ENCODE measurements around the gene ELOVL2. TPM values are rescaled to one million over a fixed set of nuclear protein-coding genes. Genes with fewer than 3 reads are reported as not detected.

ELOVL2 gene
- total and polyA plus RNA-seq, 7 donors, result 0.34 to 0.93 (median 0.57) TPM

- H3K4me1 ChIP-seq, result no peaks in the 10 kb centered on the region
- no peak for ATAC-seq
- TF ChIP-seq, protein P1, sequence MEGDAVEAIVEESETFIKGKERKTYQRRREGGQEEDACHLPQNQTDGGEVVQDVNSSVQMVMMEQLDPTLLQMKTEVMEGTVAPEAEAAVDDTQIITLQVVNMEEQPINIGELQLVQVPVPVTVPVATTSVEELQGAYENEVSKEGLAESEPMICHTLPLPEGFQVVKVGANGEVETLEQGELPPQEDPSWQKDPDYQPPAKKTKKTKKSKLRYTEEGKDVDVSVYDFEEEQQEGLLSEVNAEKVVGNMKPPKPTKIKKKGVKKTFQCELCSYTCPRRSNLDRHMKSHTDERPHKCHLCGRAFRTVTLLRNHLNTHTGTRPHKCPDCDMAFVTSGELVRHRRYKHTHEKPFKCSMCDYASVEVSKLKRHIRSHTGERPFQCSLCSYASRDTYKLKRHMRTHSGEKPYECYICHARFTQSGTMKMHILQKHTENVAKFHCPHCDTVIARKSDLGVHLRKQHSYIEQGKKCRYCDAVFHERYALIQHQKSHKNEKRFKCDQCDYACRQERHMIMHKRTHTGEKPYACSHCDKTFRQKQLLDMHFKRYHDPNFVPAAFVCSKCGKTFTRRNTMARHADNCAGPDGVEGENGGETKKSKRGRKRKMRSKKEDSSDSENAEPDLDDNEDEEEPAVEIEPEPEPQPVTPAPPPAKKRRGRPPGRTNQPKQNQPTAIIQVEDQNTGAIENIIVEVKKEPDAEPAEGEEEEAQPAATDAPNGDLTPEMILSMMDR (IDR thresholded peaks at IDR 0.05), result no peak
- no peaks in the 10 kb centered on the region for H3K9me3 ChIP-seq
- no peak for DNase-seq
- H3K36me3 ChIP-seq (ENCODE audit: insufficient read depth in 1 of 2, low read depth in 1 of 2), result no peaks in the 10 kb centered on the region
- no peak overlapping the region for H3K27ac ChIP-seq
- H3K27me3 ChIP-seq (ENCODE audit: insufficient read depth in 3 of 3, low read length in 2 of 3), result no peaks in the 10 kb centered on the region
- 68 to 73% (median 70%) methylated on average over 2 of the region's 2 CpGs for WGBS, 3 donors
- intact Hi-C loops (cut with DNase I), result no loop called here
- H3K4me3 ChIP-seq, result no peak overlapping the region
These were observed 32.4 kb upstream of the ELOVL2 start for GRCh38 chr6:11076540-11076939.

DNA sequence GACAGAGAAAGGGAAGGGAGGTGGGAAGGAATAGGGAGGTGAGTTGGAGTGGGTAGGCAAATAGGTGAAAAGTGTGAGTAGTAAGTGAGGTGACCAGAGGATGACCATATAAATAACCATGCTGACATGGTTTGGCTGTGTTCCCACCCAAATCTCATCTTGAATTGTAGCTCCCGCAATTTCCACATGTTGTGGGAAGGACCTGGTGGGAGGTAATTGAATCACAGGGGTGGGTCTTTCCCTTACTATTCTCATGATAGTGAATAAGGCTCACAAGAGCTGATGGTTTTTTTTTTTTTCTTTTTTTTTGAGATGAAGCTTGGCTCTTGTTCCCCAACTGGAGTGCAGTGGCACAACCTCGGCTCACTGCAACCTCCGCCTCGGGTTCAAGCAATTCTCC, 28.0 kb upstream of the ELOVL2 start:
- Histone ChIP-seq H3K27me3 (ENCODE audit: insufficient read depth in 3 of 3, low read length in 2 of 3) (no peaks in the 10 kb centered on the region), H3K27ac (no peak overlapping the region), H3K36me3 (ENCODE audit: insufficient read depth in 1 of 2, low read depth in 1 of 2) (no peaks in the 10 kb centered on the region), H3K9me3 (no peaks in the 10 kb centered on the region), H3K4me1 (no peaks in the 10 kb centered on the region), H3K4me3 (no peak overlapping the region)
- ATAC-seq, result no peak
- intact Hi-C loops (cut with DNase I), result no loop called here
- 81 to 92% (median 89%) methylated on average over 4 of the region's 4 CpGs for WGBS, 3 donors
- no peak for DNase-seq
- TF ChIP-seq, protein P1 (IDR thresholded peaks at IDR 0.05), result no peak

DNA sequence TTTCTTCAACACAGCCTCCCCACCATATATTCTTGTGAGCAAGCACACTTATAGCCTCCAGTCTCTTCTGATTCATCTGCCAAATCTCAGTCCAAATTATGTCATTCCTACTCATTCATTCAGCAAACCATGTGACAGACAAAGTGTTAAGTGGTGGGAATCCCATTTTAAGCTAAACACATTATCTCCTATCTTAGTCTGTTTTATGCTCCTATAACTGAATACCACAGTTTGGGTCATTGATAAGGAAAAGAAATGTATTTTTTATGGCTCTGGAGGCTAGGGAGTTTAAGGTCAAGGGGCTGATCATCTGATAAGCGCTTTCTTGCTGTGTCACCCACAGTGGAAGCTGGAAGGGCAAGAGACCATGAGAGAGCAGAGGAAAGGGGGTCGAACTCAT, 25.7 kb upstream of the ELOVL2 start:
- no peaks in the 10 kb centered on the region for H3K9me3 ChIP-seq
- no peaks in the 10 kb centered on the region for H3K27me3 ChIP-seq (ENCODE audit: insufficient read depth in 3 of 3, low read length in 2 of 3)
- intact Hi-C loops (cut with DNase I), result loop anchor here (2.0 to 10.0 kb wide), 2 partner anchors 115 to 119 kb away; no protein-coding TSS in a partner anchor
- H3K4me3 ChIP-seq, result no peak overlapping the region
- H3K36me3 ChIP-seq (ENCODE audit: insufficient read depth in 1 of 2, low read depth in 1 of 2), result no peaks in the 10 kb centered on the region
- DNase-seq, result no peak
- H3K4me1 ChIP-seq, result no peaks in the 10 kb centered on the region
- ATAC-seq, result no peak
- 56 to 68% (median 65%) methylated on average over 2 of the region's 2 CpGs for WGBS, 3 donors
- TF ChIP-seq, protein P1 (IDR thresholded peaks at IDR 0.05), result no peak
- no peak overlapping the region for H3K27ac ChIP-seq

DNA sequence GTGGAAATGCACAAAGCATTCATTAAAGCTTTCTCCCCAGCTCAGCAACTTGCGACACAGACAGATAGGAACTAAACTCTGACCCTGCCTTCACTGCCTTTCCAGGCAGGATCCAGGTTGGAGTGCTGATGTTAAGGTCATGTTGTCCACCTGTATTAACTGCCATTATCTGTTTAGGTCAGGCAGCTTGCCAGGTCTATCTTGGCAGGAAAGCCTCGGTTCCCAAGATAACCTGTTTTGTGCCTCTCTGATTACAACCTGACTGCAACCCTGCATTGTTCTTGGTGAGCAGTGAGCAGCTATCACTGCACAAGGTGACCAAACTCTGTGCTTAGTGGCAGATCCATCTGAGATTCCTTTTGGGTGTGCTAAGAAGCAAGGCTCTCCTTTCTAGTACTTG, 23.2 kb upstream of the ELOVL2 start:
- TF ChIP-seq, protein P1 (IDR thresholded peaks at IDR 0.05), result no peak
- no peak overlapping the region for H3K4me3 ChIP-seq
- ATAC-seq, result no peak
- no peaks in the 10 kb centered on the region for H3K36me3 ChIP-seq (ENCODE audit: insufficient read depth in 1 of 2, low read depth in 1 of 2)
- no peaks in the 10 kb centered on the region for H3K27me3 ChIP-seq (ENCODE audit: insufficient read depth in 3 of 3, low read length in 2 of 3)
- WGBS, 3 donors, result 47 to 54% (median 52%) methylated on average over 2 of the region's 2 CpGs
- H3K27ac ChIP-seq, result no peak overlapping the region
- no peaks in the 10 kb centered on the region for H3K4me1 ChIP-seq
- intact Hi-C loops (cut with DNase I), result loop anchor here in 1 of 2 donors (10.0 kb wide), 1 partner anchor 113 kb away; no protein-coding TSS in a partner anchor
- no peak for DNase-seq
- no peaks in the 10 kb centered on the region for H3K9me3 ChIP-seq

Data from psoas muscle (tissue), 8 donors.